K562 (cell line): ENCODE measurements around the gene ISLR2. TPM values are rescaled to one million over a fixed set of nuclear protein-coding genes. Genes with fewer than 3 reads are reported as not detected.

ENCODE experiments used
- ATAC-seq: fragments of 200-7000 bp; cut with Tn5 transposase; 3 replicates; pipeline ENCODE4 v1.9.1; 2020; ENCODE audit warnings: moderate library complexity
- BruUV-seq: library from RNA; stranded (reverse); fragments of 400-500 nt; replicated peaks from 2 replicates; lab custom pipeline; 2021; lab: Mats Ljungman, UMichigan
- CTCF ChIA-PET: fragments of 300-600 bp; formaldehyde crosslinking; extraction: SDS; loops from one replicate; lab custom pipeline; 2021; ENCODE audit warnings: low intra/inter-chr PET ratio; lab: Yijun Ruan, JAX
- POLR2A ChIA-PET: fragments of 300-600, 350-650 bp; sonication (Branson Sonifier 250); formaldehyde crosslinking; extraction: SDS; loops from one replicate; lab custom pipeline; 2021; ENCODE audit warnings: antibody characterized with exemption, inconsistent platforms; lab: Yijun Ruan, JAX
- DNase-seq, 4 experiments: peaks; one replicate each; pipeline versions ENCODE4 v3.0.0 to v3.0.0-alpha.2; 2011 to 2018; ENCODE audit warnings: low spot score in 3 of 4, mixed read lengths in 3 of 4; ENCODE audit errors: extremely low read depth in 1 of 4
- FAIRE-seq: peaks from 2 replicates; lab custom pipeline; 2011; peaks lifted over from hg19 to GRCh38; lab: Jason Lieb, UNC
- H2AFZ ChIP-seq: 2 replicates; pipeline ENCODE4 v1.6.0; 2011; ENCODE audit warnings: low read depth, low read length, control low read depth, inconsistent platforms
- H3K27ac ChIP-seq: fragments of 200-600 bp; 3 replicates; pipeline ENCODE4 v1.8.0; 2011; ENCODE audit warnings: low read depth, mild to moderate bottlenecking, control low read depth, inconsistent platforms, low read length, moderate library complexity, mixed read lengths; ENCODE audit errors: extremely low read depth
- H3K27me3 ChIP-seq, 2 experiments: fragments of 300-600 bp in 1 of 2; 2 replicates in 1 of 2; 3 replicates in 1 of 2; pipeline versions ENCODE4 v1.6.0 to v1.8.0; 2011; ENCODE audit warnings: inconsistent platforms in 2 of 2, low read length in 2 of 2, mild to moderate bottlenecking in 1 of 2, mixed read lengths in 1 of 2, moderate library complexity in 1 of 2; ENCODE audit not compliant: control insufficient read depth in 2 of 2, insufficient read depth in 2 of 2
- H3K36me3 ChIP-seq: fragments of 300-600 bp; 3 replicates; pipeline ENCODE4 v1.8.0; 2011; ENCODE audit warnings: mild to moderate bottlenecking, low read length, inconsistent platforms; ENCODE audit not compliant: control insufficient read depth, insufficient read depth
- H3K4me1 ChIP-seq, 2 experiments: fragments of 200-600 bp in 1 of 2; replicated peaks in 1 of 2; 2 replicates in 1 of 2; 3 replicates in 1 of 2; pipeline versions ENCODE4 v1.5.1 to v1.8.0; 2011; ENCODE audit warnings: inconsistent platforms in 2 of 2, low read length in 2 of 2, mild to moderate bottlenecking in 1 of 2, mixed read lengths in 1 of 2, moderate library complexity in 1 of 2; ENCODE audit not compliant: control insufficient read depth in 2 of 2, insufficient read depth in 2 of 2
- H3K4me2 ChIP-seq: 2 replicates; pipeline ENCODE4 v1.6.1; 2011; ENCODE audit warnings: low read length, control low read depth, inconsistent platforms, mixed read lengths; ENCODE audit not compliant: insufficient read depth
- H3K4me3 ChIP-seq: fragments of 200-600 bp; sonication (generic), shearing (Covaris generic); 2 replicates; pipeline ENCODE4 v1.5.1; 2016; ENCODE audit warnings: control low read depth, inconsistent platforms
- H3K79me2 ChIP-seq: fragments of 200-600 bp; 3 replicates; pipeline ENCODE4 v1.8.0; 2011; ENCODE audit warnings: low read length, inconsistent platforms; ENCODE audit not compliant: control insufficient read depth, insufficient read depth
- H3K9ac ChIP-seq, 2 experiments: 2 replicates each; pipeline versions ENCODE4 v1.6.0 to v1.6.1; 2011; ENCODE audit warnings: low read depth in 2 of 2, low read length in 2 of 2, control low read depth in 1 of 2, inconsistent platforms in 1 of 2, mild to moderate bottlenecking in 1 of 2, mixed read lengths in 1 of 2; ENCODE audit not compliant: insufficient read depth in 1 of 2
- H3K9me1 ChIP-seq: one replicate; pipeline ENCODE4 v1.6.0; 2011; ENCODE audit warnings: inconsistent platforms, mild to moderate bottlenecking, low read length, moderate library complexity; ENCODE audit not compliant: control insufficient read depth, insufficient read depth
- H3K9me3 ChIP-seq: replicated peaks from 2 replicates; pipeline ENCODE4 v1.5.1; 2011; ENCODE audit warnings: low read depth, low read length, inconsistent platforms; ENCODE audit not compliant: control insufficient read depth, insufficient read depth
- H4K20me1 ChIP-seq: replicated peaks from 2 replicates; pipeline ENCODE4 v1.6.1; 2011; ENCODE audit warnings: low read length, inconsistent platforms, mixed read lengths; ENCODE audit not compliant: control insufficient read depth, insufficient read depth
- ELF4 ChIP-seq: fragments of 450-650 bp; formaldehyde crosslinking; IDR thresholded peaks from 2 replicates; pipeline ENCODE4 v1.4.0; 2022; ENCODE audit warnings: missing genetic modification characterization
- FOXK2 ChIP-seq, 2 experiments: fragments of 450-650 bp; IDR thresholded peaks in 1 of 2; conservative IDR thresholded peaks in 1 of 2; 2 replicates each; pipeline ENCODE4 v1.6.1; 2016; ENCODE audit warnings: low read depth in 2 of 2, mild to moderate bottlenecking in 1 of 2
- HDAC2 ChIP-seq: fragments of 450-650 bp; IDR thresholded peaks from 2 replicates; pipeline ENCODE4 v1.6.1; 2016; ENCODE audit warnings: mild to moderate bottlenecking
- IFI16 ChIP-seq: fragments of 250-450 bp; sonication (Bioruptor Pico); IDR thresholded peaks from 2 replicates; pipeline ENCODE4 v2.1.2; 2022; ENCODE audit warnings: mild to moderate bottlenecking, inconsistent platforms
- KDM2B ChIP-seq: fragments of 250-450 bp; sonication (Bioruptor Pico); IDR thresholded peaks from 2 replicates; pipeline ENCODE4 v1.8.0; 2021; ENCODE audit warnings: mild to moderate bottlenecking, moderate library complexity
- NR2C2 ChIP-seq, 2 experiments: fragments of 200-800 bp in 1 of 2; sonication (Bioruptor generic) in 1 of 2; sonication (generic) in 1 of 2; formaldehyde crosslinking in 1 of 2; IDR thresholded peaks; 2 replicates each; pipeline versions ENCODE4 v1.6.1 to v1.8.0; 2016 to 2022; ENCODE audit warnings: mild to moderate bottlenecking in 1 of 2, missing compliant biosample characterization in 1 of 2, missing genetic modification characterization in 1 of 2, missing genetic modification reagents in 1 of 2
- RBM22 ChIP-seq: fragments of 200-400 bp; formaldehyde crosslinking; IDR thresholded peaks from 2 replicates; pipeline ENCODE4 v1.6.1; 2018; ENCODE audit warnings: low read length, low read depth; ENCODE audit not compliant: poor library complexity, severe bottlenecking
- SMARCA4 ChIP-seq: fragments of 450-650 bp; IDR thresholded peaks from 2 replicates; pipeline ENCODE4 v1.6.1; 2016
- ZNF133 ChIP-seq: fragments of 250-450 bp; sonication (Bioruptor Pico); IDR thresholded peaks from 2 replicates; pipeline ENCODE4 v1.4.0; 2020; ENCODE audit warnings: mild to moderate bottlenecking
- ZNF436 ChIP-seq: fragments of 250-450, 450-650 bp; sonication (Bioruptor Pico); formaldehyde crosslinking; IDR thresholded peaks from 2 replicates; pipeline ENCODE4 v1.7.0; 2020; ENCODE audit warnings: mild to moderate bottlenecking
- WGBS: fragments of 100-300 bp; shearing (Covaris generic); methylation state at CpG from one replicate; pipeline ENCODE4 v1.1.6; 2016; ENCODE audit warnings: low coverage, mixed read lengths; ENCODE audit not compliant: insufficient coverage; ENCODE audit errors: missing lambda C conversion rate; 5-methylcytosine and 5-hydroxymethylcytosine counted together
- in situ Hi-C: fragments of 300-500 bp; cut with MboI; formaldehyde crosslinking; loops from 4 replicates; pipeline ENCODE4 v1.15.0; 2018; ENCODE audit warnings: inconsistent platforms, mixed read lengths
- intact Hi-C: fragments of 100-400 bp; cut with micrococcal nuclease; formaldehyde crosslinking; loops from 2 replicates; pipeline ENCODE4 v1.14.2; 2022
- polyA plus RNA-seq, 8 experiments: library from polyadenylated mRNA; depleted of rRNA in 4 of 8; stranded (reverse) in 5 of 8; unstranded in 3 of 8; fragments of >200 nt; fragmentation: Nextera tagmentation in 2 of 8; fragmentation: Illumina TruSeq in 1 of 8; extraction: Ambion mirVana in 2 of 8; extraction: Trizol in 1 of 8; gene quantifications; 2 replicates each; pipeline versions ENCODE4 v1.2.1 to v1.2.3, GENCODE V29; 2011 to 2014; ENCODE audit warnings: inconsistent platforms in 1 of 8, missing spikeins in 1 of 8
- total RNA-seq, 7 experiments: library from RNA; depleted of rRNA in 6 of 7; stranded (reverse); fragments of >200 nt in 6 of 7; fragmentation: Illumina TruSeq in 2 of 7; extraction: Trizol in 2 of 7; gene quantifications; 2 replicates each; pipeline versions ENCODE4 v1.2.1 to v1.2.3, GENCODE V29; 2011 to 2021; ENCODE audit warnings: low replicate concordance in 1 of 7
- TF ChIP-seq, protein P1 (sequence below): fragments of 250-450 bp; sonication (Bioruptor Pico); IDR thresholded peaks from 2 replicates; pipeline ENCODE4 v1.9.0; 2021; ENCODE audit warnings: mild to moderate bottlenecking, inconsistent platforms
- TF ChIP-seq, protein P2 (sequence below): fragments of 450-650 bp; formaldehyde crosslinking; IDR thresholded peaks from 2 replicates; pipeline ENCODE4 v1.4.0; 2022; ENCODE audit warnings: mild to moderate bottlenecking, moderate library complexity
- TF ChIP-seq, protein P3 (sequence below): fragments of 450-650 bp; IDR thresholded peaks from 2 replicates; pipeline ENCODE4 v1.6.1; 2017; ENCODE audit warnings: mild to moderate bottlenecking, moderate library complexity
- TF ChIP-seq, protein P4 (sequence below): sonication (generic); formaldehyde crosslinking; IDR thresholded peaks from 2 replicates; pipeline ENCODE4 v1.8.1; 2022; ENCODE audit warnings: missing genetic modification reagents

ISLR2 gene
- total and polyA plus RNA-seq, 9 of the 15 experiments (the other 6 are each of a cell fraction or from before 2014, with no cell fraction given): not detected

DNA sequence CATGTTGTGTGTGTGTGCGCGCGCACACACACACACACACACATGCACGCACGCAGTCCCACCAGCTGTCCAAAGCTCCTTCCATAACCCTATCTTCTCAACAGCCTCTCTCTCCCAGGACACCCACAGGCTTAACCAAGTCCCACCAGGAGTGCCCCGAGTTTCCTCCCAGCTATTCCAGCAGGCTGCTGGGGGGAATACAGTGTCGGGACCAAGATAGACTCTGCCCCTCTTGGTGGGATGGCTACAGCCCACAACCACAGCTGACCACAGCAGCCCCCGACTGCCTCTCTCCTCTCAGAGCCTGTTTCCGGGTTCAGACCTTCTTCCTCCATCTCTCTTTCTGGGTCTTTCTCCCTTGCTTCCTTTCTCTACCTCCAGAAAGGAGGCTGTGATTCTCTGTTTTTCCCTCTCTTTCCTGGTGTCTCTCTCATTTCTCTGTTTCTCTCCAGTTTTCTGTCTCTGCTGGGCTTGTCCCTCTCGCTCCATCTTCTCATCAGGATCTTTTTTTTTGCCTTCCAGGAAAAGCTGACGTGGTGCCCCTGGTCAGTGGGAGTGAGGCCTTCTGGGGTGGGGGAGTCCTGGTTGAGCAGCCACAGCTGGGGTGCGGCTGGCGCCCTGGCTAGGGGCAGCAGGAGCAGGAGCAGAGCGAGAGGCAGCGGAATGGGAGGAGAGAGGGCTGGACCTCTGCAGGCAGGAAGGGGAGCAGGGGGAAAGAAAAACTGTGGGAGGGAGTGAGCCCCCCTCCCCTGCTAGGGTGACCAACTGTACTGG is 39.9 kb downstream of the ISLR2 start (continued):
- TF ChIP-seq NR2C2 (CRISPR knock-in tag; IDR thresholded peaks at IDR 0.05): no peak
- no peak for TF ChIP-seq NR2C2 (tag; IDR thresholded peaks at IDR 0.05)
- no peak for TF ChIP-seq KDM2B (CRISPR knock-in tag)
- TF ChIP-seq, protein P1, sequence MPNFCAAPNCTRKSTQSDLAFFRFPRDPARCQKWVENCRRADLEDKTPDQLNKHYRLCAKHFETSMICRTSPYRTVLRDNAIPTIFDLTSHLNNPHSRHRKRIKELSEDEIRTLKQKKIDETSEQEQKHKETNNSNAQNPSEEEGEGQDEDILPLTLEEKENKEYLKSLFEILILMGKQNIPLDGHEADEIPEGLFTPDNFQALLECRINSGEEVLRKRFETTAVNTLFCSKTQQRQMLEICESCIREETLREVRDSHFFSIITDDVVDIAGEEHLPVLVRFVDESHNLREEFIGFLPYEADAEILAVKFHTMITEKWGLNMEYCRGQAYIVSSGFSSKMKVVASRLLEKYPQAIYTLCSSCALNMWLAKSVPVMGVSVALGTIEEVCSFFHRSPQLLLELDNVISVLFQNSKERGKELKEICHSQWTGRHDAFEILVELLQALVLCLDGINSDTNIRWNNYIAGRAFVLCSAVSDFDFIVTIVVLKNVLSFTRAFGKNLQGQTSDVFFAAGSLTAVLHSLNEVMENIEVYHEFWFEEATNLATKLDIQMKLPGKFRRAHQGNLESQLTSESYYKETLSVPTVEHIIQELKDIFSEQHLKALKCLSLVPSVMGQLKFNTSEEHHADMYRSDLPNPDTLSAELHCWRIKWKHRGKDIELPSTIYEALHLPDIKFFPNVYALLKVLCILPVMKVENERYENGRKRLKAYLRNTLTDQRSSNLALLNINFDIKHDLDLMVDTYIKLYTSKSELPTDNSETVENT (CRISPR knock-in tag): no peak

DNA sequence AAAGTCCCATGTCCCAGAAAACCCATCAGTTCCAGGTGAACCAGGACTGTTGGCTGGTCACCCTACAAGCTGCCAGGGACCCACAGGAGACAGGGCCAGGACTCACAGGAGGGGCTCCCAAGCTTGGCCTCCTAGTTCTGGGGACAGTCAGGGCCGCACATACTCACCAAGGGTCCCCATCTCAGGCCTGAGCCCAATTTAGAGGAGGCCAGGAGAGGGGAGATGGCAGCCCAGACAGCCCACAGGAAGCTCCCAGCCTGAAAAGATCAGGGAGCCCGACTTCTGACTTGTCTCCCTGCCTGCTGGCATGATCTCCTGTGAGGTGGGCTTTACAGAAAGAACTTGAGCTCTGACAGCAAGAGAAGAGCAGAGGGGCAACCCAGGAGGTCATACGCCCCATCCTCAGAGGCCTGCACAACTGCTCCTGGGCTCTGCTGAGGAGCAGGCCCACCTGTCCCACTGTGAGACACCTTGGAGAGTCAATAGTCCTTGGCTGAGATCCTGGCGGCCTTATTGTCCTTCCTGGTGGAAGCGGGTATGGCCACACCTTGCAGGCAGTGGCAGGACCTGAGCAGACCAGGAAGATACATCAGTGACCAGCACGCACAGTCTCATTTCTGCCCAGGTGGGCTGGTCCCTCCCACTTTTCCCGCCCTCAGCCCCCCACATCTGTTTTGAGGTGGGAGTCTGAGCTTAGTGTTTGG is 40.6 kb downstream of the ISLR2 start:
- intact Hi-C loops (no loop called here), in situ Hi-C loops (no loop called here)
- H3K9me3 ChIP-seq: no peaks in the 10 kb centered on the region
- H3K4me2 ChIP-seq: no peak overlapping the region
- H3K4me1 ChIP-seq: peaks cover 0 to 14% of the 10 kb centered on the region in 2 experiments; a peak in 2 of 5 replicates
- no peaks in the 10 kb centered on the region for H4K20me1 ChIP-seq
- H3K27ac ChIP-seq: no peak overlapping the region
- DNase-seq: no peak
- ATAC-seq: no peak
- no peak for FAIRE-seq
- WGBS: 3% methylated on average over 7 of the region's 7 CpGs
- BruUV-seq: no TSS peak
- no peaks in the 10 kb centered on the region for H3K79me2 ChIP-seq
- no peaks in the 10 kb centered on the region for H3K36me3 ChIP-seq
- H3K9me1 ChIP-seq: no peaks in the 10 kb centered on the region
- H2AFZ ChIP-seq: no peak overlapping the region
- peaks cover 28 to 77% of the 10 kb centered on the region in 2 experiments; a peak in 4 of 5 replicates for H3K27me3 ChIP-seq
- H3K4me3 ChIP-seq: no peak overlapping the region
- H3K9ac ChIP-seq: no peak overlapping the region
- ChIA-PET CTCF (no interaction called here), POLR2A (no interaction called here)
- no peak for TF ChIP-seq IFI16 (CRISPR knock-in tag)
- no peak for TF ChIP-seq SMARCA4
- TF ChIP-seq ZNF133: no peak
- TF ChIP-seq, protein P2, sequence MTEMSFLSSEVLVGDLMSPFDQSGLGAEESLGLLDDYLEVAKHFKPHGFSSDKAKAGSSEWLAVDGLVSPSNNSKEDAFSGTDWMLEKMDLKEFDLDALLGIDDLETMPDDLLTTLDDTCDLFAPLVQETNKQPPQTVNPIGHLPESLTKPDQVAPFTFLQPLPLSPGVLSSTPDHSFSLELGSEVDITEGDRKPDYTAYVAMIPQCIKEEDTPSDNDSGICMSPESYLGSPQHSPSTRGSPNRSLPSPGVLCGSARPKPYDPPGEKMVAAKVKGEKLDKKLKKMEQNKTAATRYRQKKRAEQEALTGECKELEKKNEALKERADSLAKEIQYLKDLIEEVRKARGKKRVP: no peak
- no peak for TF ChIP-seq RBM22
- no peak for TF ChIP-seq HDAC2
- TF ChIP-seq, protein P3, sequence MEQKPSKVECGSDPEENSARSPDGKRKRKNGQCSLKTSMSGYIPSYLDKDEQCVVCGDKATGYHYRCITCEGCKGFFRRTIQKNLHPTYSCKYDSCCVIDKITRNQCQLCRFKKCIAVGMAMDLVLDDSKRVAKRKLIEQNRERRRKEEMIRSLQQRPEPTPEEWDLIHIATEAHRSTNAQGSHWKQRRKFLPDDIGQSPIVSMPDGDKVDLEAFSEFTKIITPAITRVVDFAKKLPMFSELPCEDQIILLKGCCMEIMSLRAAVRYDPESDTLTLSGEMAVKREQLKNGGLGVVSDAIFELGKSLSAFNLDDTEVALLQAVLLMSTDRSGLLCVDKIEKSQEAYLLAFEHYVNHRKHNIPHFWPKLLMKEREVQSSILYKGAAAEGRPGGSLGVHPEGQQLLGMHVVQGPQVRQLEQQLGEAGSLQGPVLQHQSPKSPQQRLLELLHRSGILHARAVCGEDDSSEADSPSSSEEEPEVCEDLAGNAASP: no peak
- TF ChIP-seq FOXK2 (conservative IDR thresholded peaks at IDR 0.05 in 1 of 2, IDR thresholded peaks at IDR 0.05 in 1 of 2; ENCODE audit: low read depth in 2 of 2): no peak
- no peak for TF ChIP-seq ZNF436
- TF ChIP-seq ELF4 (CRISPR knock-in tag): no peak
- TF ChIP-seq, protein P4, sequence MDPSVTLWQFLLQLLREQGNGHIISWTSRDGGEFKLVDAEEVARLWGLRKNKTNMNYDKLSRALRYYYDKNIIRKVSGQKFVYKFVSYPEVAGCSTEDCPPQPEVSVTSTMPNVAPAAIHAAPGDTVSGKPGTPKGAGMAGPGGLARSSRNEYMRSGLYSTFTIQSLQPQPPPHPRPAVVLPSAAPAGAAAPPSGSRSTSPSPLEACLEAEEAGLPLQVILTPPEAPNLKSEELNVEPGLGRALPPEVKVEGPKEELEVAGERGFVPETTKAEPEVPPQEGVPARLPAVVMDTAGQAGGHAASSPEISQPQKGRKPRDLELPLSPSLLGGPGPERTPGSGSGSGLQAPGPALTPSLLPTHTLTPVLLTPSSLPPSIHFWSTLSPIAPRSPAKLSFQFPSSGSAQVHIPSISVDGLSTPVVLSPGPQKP: no peak
